Upper lobe of left lung (tissue), 4 donors: ENCODE results near the gene CACNA1D.

Experiments
- EP300 ChIP-seq, 4 donors: sonication (generic); formaldehyde crosslinking; IDR thresholded peaks; one replicate each; pipeline ENCODE4 v1.5.1; 2017; ENCODE audit warnings: antibody characterized with exemption in 4 of 4, control low read depth in 2 of 4
- POLR2A ChIP-seq, 4 donors: fragments of 450-650 bp; IDR thresholded peaks; one replicate each; pipeline ENCODE4 v1.5.1; 2016 to 2017; ENCODE audit warnings: antibody characterized with exemption in 4 of 4, mild to moderate bottlenecking in 2 of 4
- POLR2AphosphoS5 ChIP-seq, 2 donors: sonication (generic); formaldehyde crosslinking; IDR thresholded peaks; one replicate each; pipeline ENCODE4 v1.5.1; 2017; ENCODE audit warnings: antibody characterized with exemption in 2 of 2
- TF ChIP-seq, protein P1 (sequence below), 6 experiments: fragments of 450-650 bp in 4 of 6; fragments of 200-600 bp in 2 of 6; sonication (generic) in 2 of 6; IDR thresholded peaks; one replicate each; pipeline ENCODE4 v1.5.1; 2016 to 2019; ENCODE audit warnings: antibody characterized with exemption in 6 of 6

DNA sequence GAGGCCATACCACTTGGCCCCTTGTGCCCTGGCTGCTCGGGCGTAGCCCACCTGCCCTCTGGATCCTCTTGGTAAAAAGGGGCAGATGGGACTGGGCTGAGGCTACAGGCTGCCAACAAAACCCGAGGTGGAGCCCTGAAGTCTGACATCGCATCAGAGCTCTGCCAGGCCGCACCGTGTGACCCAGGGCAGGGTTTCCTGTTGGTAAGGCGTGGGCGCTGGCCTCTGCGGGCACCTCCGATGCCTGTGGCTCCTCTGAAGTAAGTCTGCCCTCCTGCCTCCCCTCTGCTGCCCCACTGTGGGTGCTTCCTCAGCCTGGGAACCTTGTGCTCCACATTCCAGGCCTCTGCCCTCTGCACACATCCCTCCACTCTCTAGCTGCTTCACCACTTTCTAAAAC lies 342.9 kb downstream of the CACNA1D start:
- TF ChIP-seq, protein P1, sequence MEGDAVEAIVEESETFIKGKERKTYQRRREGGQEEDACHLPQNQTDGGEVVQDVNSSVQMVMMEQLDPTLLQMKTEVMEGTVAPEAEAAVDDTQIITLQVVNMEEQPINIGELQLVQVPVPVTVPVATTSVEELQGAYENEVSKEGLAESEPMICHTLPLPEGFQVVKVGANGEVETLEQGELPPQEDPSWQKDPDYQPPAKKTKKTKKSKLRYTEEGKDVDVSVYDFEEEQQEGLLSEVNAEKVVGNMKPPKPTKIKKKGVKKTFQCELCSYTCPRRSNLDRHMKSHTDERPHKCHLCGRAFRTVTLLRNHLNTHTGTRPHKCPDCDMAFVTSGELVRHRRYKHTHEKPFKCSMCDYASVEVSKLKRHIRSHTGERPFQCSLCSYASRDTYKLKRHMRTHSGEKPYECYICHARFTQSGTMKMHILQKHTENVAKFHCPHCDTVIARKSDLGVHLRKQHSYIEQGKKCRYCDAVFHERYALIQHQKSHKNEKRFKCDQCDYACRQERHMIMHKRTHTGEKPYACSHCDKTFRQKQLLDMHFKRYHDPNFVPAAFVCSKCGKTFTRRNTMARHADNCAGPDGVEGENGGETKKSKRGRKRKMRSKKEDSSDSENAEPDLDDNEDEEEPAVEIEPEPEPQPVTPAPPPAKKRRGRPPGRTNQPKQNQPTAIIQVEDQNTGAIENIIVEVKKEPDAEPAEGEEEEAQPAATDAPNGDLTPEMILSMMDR (IDR thresholded peaks at IDR 0.05), result no peak
- TF ChIP-seq POLR2A (IDR thresholded peaks at IDR 0.05) (no peak), EP300 (IDR thresholded peaks at IDR 0.05) (no peak), POLR2AphosphoS5 (IDR thresholded peaks at IDR 0.05) (no peak)
